Type B pancreatic cell (in vitro differentiated cells): ENCODE results near the gene LAPTM5. TPM values are rescaled to one million over a fixed set of nuclear protein-coding genes. Genes with fewer than 3 reads are reported as not detected.

Experiments used
- DNase-seq: peaks from one replicate; pipeline ENCODE4 v3.0.0; 2021; ENCODE audit warnings: mixed read lengths; ENCODE audit not compliant: unreplicated experiment; ENCODE audit errors: extremely low spot score
- H3K27ac Mint-ChIP-seq: 2 replicates; pipeline ENCODE4 v1.8.0; 2021; ENCODE audit warnings: mild to moderate bottlenecking, mixed read lengths
- H3K27me3 Mint-ChIP-seq: 2 replicates; pipeline ENCODE4 v1.8.0; 2021; ENCODE audit warnings: mixed read lengths
- H3K36me3 Mint-ChIP-seq: 2 replicates; pipeline ENCODE4 v1.8.0; 2021; ENCODE audit warnings: mixed read lengths
- H3K4me1 Mint-ChIP-seq: one replicate; pipeline ENCODE4 v1.8.0; 2021; ENCODE audit warnings: mixed read lengths; ENCODE audit not compliant: unreplicated experiment
- H3K4me3 Mint-ChIP-seq: 2 replicates; pipeline ENCODE4 v1.8.0; 2021; ENCODE audit warnings: mild to moderate bottlenecking, mixed read lengths
- H3K9me3 Mint-ChIP-seq: 2 replicates; pipeline ENCODE4 v1.8.0; 2021; ENCODE audit warnings: mixed read lengths
- total RNA-seq: library from RNA; stranded (reverse); gene quantifications from 2 replicates; pipeline ENCODE4 v1.2.1, GENCODE V29; 2021; ENCODE audit warnings: low replicate concordance
- TF ChIP-seq, protein P1 (sequence below): fragments of 200-600 bp; sonication (generic); conservative IDR thresholded peaks from 2 replicates; pipeline ENCODE4 v1.5.0; 2021; ENCODE audit warnings: antibody characterized with exemption, mild to moderate bottlenecking

Gene LAPTM5
- total RNA-seq, 1 donor from 2014 or later = 0.24 TPM

DNA sequence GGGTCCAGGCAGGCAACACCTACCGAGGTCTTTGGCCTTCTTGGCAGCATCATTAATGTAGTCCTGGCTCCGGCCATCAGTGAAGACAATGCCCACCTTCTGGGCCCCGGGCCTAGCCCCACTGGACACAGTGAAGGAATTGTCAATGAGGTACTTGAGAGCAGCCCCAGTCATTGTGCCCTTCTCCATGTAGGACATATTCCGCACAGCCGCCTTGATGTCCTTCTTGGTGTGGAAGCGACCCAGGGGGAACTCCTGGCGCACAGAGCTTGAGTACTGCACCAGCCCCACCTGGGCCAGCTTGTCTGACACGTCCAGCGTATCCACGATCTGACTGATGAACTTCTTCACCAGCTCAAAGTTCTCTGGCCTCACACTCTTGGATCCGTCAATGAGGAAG lies 41.7 kb downstream of the LAPTM5 start:
- H3K27ac Mint-ChIP-seq = no peak overlapping the region
- no peaks in the 10 kb centered on the region for H3K36me3 Mint-ChIP-seq
- peaks cover 15% of the 10 kb centered on the region for H3K27me3 Mint-ChIP-seq
- no peak overlapping the region for H3K4me3 Mint-ChIP-seq
- DNase-seq = no peak
- peaks cover 10% of the 10 kb centered on the region for H3K9me3 Mint-ChIP-seq
- TF ChIP-seq, protein P1, sequence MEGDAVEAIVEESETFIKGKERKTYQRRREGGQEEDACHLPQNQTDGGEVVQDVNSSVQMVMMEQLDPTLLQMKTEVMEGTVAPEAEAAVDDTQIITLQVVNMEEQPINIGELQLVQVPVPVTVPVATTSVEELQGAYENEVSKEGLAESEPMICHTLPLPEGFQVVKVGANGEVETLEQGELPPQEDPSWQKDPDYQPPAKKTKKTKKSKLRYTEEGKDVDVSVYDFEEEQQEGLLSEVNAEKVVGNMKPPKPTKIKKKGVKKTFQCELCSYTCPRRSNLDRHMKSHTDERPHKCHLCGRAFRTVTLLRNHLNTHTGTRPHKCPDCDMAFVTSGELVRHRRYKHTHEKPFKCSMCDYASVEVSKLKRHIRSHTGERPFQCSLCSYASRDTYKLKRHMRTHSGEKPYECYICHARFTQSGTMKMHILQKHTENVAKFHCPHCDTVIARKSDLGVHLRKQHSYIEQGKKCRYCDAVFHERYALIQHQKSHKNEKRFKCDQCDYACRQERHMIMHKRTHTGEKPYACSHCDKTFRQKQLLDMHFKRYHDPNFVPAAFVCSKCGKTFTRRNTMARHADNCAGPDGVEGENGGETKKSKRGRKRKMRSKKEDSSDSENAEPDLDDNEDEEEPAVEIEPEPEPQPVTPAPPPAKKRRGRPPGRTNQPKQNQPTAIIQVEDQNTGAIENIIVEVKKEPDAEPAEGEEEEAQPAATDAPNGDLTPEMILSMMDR = no peak
- H3K4me1 Mint-ChIP-seq = peaks cover 21% of the 10 kb centered on the region

DNA sequence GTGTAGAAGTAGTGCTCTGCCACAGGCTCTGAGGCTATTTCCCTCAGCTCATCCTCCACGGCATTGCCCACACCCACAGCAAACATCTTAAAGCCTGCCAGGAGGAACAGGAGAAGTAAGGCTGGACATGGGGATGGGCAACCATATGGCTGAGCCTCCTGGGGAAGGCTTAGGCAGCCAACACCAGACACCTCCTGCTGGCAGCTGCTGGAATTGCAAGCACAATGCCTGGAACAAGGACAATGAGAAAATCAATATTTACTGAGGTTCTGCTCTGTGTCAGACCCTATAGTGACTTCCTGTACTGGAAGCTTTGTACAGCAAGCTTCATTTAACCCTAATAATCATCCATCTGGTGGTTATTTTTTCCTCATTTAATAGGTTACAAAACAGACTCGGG lies 42.4 kb downstream of the LAPTM5 start:
- Mint-ChIP-seq H3K36me3 (no peaks in the 10 kb centered on the region), H3K4me1 (peaks cover 21% of the 10 kb centered on the region), H3K9me3 (peaks cover 10% of the 10 kb centered on the region), H3K27me3 (peaks cover 16% of the 10 kb centered on the region), H3K4me3 (no peak overlapping the region), H3K27ac (no peak overlapping the region)
- TF ChIP-seq, protein P1 = peak; percentile 67
- DNase-seq = no peak

DNA sequence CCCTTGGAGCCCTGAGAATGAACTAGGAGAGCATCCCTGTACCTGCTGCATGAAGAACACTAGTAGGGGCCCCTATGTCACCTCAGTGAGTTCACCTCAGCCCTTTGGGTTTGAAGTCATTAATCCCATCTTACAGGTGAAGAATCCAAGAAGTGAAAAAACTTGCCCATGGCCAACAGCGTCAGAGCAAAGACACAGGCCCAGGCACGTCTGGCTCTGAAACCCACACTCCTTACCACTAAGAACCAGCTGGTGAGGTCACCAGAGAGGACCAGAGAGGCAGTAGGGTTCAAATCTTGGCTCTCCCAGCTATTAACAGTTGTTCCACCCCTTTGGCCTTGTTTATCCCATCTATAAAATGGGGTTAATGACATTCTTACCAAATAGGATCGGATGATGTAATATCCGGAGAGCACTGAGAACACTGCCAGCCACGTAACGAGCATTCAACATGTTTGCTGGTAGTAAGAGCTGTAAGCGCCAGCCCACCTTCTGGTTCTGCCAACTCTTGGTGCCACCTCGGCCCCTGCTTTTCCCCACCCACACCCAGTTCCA lies 43.0 kb downstream of the LAPTM5 start:
- Mint-ChIP-seq H3K36me3 (no peaks in the 10 kb centered on the region), H3K4me1 (peaks cover 21% of the 10 kb centered on the region), H3K9me3 (peaks cover 10% of the 10 kb centered on the region), H3K27me3 (peaks cover 19% of the 10 kb centered on the region), H3K27ac (no peak overlapping the region), H3K4me3 (no peak overlapping the region)
- DNase-seq = no peak
- TF ChIP-seq, protein P1 = no peak

DNA sequence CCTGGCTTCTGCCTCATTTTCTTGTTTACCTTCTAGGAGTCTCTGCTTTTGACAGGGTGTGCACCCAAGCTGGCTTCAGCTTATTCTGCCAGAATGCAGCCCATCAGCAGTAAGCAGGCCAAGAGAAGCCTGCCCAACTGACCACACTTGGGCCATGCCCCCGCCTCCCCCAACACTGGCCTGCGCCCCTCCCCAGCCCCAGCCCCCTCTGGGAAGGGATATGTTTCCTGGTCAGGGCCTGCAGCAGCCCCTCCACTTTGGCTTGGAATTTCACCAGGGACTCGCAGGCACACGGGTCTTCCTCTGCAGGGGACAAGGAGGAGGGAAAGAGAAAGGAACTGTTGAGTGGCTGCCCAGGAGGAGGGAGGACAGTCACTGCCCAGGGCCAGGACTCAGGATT lies 43.5 kb downstream of the LAPTM5 start:
- TF ChIP-seq, protein P1 = no peak
- Mint-ChIP-seq H3K4me3 (no peak overlapping the region), H3K9me3 (peaks cover 10% of the 10 kb centered on the region), H3K36me3 (no peaks in the 10 kb centered on the region), H3K27ac (no peak overlapping the region), H3K4me1 (peaks cover 21% of the 10 kb centered on the region), H3K27me3 (peaks cover 21% of the 10 kb centered on the region)
- no peak for DNase-seq

DNA sequence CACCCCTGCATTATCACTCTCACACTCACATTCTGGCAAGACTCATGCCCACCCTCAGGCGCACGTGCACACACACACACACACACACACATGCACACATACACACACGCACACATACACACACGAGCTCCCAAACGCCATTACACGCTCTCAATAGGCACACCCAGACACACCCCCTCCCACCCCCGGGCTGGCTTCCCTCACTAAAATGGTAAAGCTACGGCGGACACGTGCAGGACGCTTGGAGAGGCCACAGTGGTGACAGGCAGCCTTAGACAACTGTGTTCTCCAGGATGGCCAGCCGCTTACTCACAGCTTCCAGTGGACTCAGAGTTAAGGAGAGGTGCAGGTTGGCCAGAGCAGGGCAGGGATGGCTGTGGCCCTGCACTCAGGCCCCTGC lies 44.3 kb downstream of the LAPTM5 start:
- no peak for DNase-seq
- Mint-ChIP-seq H3K9me3 (peaks cover 10% of the 10 kb centered on the region), H3K27ac (no peak overlapping the region), H3K36me3 (no peaks in the 10 kb centered on the region), H3K4me3 (no peak overlapping the region), H3K4me1 (peaks cover 21% of the 10 kb centered on the region), H3K27me3 (peaks cover 21% of the 10 kb centered on the region)
- TF ChIP-seq, protein P1 = no peak

DNA sequence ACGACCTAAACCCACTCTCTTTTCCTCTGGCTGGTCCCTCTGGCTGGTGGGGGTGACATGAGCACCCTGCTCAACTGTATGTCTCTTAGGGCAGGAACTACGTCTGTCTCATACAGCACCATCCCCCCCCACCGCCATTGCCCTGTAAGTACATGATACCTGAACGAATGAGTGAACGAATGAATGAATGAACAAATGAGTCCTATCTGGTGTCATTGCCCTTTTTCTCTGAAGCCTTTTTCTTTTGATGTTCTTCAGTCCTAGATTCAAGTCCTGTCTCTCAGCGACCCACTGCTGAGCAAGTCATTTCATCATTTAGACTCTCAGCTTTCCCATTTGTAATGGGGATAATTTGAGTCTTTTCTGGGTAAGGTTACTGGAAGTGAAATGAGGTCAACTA lies 45.0 kb downstream of the LAPTM5 start:
- TF ChIP-seq, protein P1 = no peak
- peaks cover 25% of the 10 kb centered on the region for H3K27me3 Mint-ChIP-seq
- peaks cover 10% of the 10 kb centered on the region for H3K9me3 Mint-ChIP-seq
- no peak for DNase-seq
- H3K4me3 Mint-ChIP-seq = no peak overlapping the region
- H3K4me1 Mint-ChIP-seq = peaks cover 16% of the 10 kb centered on the region
- H3K27ac Mint-ChIP-seq = no peak overlapping the region
- no peaks in the 10 kb centered on the region for H3K36me3 Mint-ChIP-seq
